Glomerular visceral epithelial cell (primary cell): ENCODE data around the gene ISY1.

ENCODE experiments used
- DNase-seq: peaks from one replicate; pipeline ENCODE4 v3.0.0-alpha.2; 2016; ENCODE audit errors: extremely low spot score

ISY1 gene

DNA sequence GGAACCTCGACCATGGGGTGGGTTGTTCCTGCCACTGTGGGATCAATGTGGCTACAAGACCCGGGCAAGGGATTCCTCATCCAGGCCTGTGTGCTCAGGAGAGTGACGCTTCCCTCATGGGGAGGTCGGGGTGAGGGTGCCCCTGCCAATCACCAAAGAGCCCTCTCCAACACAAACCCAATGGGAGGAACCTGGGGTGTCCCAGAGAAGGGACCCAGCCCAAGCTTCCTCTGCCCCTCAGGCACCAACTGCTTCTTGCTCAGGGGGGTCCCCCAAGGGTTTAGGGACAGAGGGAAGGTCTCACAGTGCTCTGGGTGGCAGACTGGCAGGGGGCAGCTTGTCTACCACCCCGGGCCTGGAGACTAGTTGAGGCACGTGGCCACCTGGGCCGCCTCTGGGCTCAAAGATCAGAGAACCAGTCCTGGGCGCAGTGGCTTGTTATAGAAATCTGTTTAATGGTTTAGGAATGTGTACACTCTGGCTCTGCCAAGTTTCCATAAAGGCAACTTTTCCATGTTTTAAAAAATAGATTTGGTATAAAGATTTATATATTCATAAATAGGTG, 73.6 kb downstream of the ISY1 start:
- DNase-seq, result no peak

DNA sequence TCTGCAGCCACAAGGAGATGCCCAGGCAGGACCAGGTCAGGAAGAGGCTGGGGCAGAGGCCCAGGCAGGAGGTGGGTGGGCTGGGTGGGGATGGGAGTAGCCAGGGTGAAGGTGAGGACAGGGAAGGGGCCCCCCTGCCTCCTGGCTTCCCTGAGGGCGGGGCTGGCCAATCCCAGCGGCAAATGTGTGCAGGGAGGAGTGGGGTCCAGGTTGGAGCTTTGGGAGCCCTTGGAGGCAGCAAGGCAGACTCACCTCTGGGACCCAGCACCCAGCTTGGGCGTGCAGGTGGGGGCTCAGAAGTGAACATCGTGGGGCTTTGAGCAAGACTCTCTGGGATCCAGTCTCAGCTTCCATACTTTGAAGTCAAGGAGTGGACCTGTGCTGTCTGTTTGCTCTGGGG, 75.0 kb downstream of the ISY1 start:
- no peak for DNase-seq

DNA sequence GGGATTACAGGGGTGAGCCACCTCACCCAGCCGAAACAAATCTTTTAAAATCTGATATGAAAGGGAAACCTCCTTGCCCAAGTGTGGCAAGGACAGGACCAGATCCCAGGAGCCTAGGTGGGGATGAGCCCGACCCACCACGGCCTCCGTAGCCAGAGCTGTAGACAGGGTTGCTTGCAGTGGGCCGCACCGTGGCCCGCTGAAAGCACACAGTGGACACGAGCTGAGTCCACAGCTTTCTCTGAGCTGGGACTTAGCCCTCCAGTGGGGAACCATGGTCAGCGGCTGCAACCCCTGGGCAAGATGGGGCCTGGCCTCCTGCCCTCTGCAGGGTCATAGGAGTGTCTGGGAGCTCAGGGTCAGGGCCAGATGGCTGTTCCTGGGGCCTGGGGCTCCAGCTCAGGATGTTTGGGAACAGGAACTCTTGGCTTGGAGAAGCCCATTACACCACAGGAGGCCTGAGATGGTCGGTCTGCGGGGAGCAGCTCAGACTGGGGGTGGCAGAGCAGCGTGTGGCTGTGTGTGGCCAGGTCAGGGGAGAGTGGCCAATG, 75.6 kb downstream of the ISY1 start:
- no peak for DNase-seq

DNA sequence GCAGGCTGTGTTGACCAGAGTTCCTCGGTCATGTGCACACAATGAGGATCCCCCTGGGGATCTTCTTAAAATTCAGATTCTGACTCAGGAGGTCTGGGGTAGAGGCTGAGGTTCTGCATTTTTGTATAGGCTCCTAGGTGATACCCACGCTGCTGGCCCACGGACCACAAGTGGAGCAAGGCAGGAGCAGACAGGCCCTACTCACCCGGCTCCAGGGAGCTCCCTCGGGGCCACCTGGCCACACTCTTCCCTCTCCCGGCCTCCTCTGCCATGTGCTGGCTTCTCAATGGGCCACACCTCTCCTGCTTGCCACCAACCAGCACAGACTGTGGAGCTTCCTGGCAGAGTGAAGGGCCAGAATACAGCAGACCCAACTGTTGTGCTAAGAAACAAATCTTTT, 76.4 kb downstream of the ISY1 start:
- DNase-seq, result no peak

DNA sequence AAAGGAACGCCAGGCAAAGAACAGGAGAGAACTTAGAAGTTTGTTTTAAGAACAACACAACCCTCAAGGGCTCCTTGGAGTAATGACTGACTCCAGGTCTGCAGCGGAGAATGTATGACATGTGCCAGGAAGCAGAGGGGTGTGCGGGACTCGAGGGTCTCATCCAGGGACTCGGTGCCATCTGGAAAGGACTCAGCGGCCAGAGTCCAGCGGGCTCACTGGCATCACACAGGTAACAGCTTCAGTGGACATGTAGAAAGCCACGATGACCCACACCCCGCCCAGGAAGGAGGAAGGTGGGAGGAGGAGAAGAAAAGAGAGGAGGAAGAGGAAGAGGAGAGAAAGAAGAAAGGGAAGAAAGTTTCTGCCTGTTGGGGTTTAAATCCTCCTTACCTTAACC, 78.8 kb downstream of the ISY1 start:
- DNase-seq, result no peak

DNA sequence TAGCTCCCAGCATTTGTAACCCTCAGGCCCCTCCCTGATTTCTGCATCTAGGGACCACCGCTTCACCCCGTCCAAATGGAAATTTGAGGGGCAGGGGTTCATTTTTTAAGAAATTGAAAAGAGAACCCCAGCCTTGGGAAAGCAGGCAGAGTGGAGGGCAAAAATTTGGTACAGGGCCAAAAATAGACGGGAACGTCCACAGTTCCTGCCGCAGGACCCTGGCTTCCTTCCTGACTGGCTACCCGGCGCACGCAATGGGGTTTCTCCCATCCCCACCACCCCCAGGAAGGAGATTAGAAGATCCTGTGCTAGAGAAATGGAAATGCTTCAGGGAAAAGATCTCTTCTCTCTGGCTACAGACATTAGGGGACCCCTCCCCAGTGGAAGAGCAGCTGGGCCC, 79.4 kb downstream of the ISY1 start:
- no peak for DNase-seq

DNA sequence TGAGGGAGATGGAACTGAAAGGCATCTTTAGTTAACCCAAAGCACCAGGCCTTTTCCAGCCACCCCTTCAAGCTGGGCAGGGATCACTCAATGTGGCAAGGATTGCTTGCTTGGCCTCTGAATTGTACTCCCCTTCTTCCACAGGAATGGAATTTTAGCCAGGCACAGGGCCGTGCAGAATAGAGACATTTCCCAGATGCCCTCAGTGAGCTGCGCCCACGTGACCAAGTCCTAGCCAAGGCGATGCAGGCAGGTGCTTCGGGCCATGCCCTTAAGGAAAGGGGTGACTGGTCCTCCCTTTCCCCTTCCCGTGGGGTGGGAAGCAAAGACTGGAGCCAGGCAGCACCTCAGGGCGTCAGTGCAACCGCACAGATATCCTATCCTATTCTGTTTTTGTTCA, 82.4 kb downstream of the ISY1 start:
- no peak for DNase-seq
